SKM-1 treated with dmso at 0.1 percent for 144 hours (cell line): ENCODE measurements around the gene CPSF7.
"Not testable (repeated sequence)": the region's sequence is repeated elsewhere in the genome, so short reads cannot be mapped to it uniquely, and the experiment has no call there.

Experiments used
- DNase-seq: peaks from one replicate; lab custom pipeline; 2025; ENCODE audit not compliant: unreplicated experiment; lab: John Stamatoyannopoulos, UW

Gene CPSF7

DNA sequence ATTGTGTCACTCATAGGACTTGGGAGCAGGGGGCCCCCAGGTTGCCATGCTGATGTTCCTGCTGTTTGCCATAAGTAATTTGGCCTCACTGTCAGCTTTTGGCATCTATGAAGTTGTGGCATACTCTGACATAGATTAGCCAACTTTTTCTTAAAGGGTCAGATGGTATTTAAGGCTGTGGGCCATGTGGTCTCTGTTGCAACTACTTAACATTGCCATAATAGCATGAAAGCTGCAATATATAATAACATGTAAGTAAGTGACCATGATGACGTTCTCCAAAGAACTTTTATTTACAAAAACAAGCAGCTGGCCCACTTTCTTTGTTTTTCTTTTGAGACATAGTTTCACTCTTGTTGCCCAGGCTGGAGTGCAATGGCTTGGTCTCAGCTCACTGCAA, 39.6 kb downstream of the CPSF7 start:
- no peak for DNase-seq

- no peak for DNase-seq
Measured at GRCh38 chr11:61384271-61385242, 45.2 kb downstream of the CPSF7 start.

GRCh38 chr11:61383859-61384258, 45.9 kb downstream of the CPSF7 start:
- DNase-seq = not testable (repeated sequence)

DNA sequence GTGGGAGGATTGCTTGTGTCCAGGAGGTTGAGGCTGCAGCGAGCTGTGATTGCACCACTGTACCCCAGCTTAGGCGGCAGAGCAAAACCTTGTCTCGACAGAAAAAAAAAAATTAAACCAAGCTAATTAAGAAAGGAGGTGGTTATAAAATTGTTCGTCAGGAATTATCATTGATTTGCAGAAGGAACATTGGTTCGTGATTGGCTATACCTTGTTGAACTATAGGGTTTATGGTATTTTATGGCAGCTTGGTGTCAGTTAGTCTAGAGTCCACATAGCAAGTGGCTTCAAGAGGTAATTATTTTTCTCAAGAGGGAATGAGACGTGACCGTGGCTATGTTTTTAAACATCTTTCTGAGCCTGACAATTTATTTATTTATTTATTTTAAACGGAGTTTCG, 48.9 kb downstream of the CPSF7 start:
- DNase-seq = no peak

- DNase-seq = peak; percentile 95
Measured at GRCh38 chr11:61378713-61379313, 51.0 kb downstream of the CPSF7 start.

DNA sequence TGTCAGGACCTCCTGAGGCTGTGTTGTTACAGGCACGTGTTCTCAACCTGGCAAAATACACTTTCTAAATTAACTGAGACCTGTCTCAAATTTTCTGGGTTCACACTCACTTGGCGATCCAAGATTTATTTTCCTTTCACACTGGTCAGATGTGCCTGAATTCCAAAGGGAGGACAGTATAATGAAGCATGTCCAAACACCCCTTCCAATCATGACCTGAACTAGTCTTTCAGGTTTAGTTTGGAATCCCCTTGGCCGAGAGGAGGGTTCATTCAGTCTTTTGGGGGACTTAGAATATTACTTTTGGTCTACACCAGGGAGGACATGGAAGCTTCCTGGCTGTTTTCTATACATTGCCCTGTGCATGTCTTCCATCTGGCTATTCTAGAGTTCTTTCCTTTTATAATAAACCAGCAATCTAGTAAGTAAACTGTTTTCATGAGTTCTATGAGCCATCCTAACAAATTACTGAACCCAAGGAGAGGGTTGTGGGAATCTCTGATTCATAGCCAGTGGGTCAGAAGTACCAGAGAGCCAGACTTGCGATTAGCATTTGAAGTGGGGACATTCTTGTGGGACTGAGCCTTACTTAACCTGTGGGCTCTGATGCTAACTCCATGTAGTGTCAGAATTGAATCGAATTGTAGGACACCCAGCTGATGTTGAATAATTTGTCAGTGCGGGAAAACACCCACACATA, 52.2 kb downstream of the CPSF7 start:
- no peak for DNase-seq

- DNase-seq = no peak
Measured at GRCh38 chr11:61375761-61376108, 54.0 kb downstream of the CPSF7 start.

DNA sequence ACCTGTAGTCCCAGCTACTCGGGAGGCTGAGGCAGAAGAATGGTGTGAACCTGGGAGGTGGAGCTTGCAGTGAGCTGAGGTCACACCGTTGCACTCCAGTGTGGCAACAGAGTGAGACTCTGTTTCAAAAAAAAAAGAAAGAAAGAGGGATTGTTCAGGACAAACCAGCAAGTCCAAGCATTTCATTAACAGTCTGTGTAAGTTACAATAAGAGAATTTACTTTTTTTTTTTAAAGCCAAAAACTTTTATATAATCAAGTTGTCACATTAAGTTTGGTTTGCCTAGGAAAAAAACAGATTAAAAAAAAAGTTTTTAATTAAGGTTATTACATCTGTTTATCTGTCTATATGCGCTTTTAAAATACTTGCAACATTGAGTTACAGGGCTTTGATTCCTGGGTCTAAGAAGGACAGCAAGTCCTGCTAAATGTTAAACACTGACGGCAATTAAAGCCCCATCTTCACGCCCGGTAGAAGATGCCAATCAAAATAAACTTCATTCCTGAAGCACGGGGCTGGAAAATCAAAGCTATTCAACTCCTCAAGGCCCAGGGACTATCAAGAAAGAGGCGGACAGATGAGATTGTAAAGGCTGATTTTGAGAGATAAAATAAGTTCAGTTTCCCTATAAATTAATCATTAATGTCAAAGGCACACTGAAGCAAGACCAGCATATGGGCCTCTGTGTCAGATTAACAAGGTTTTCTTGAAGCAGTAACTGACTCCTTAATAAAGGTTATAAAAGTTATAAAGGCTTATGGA, 56.9 kb downstream of the CPSF7 start:
- no peak for DNase-seq

DNA sequence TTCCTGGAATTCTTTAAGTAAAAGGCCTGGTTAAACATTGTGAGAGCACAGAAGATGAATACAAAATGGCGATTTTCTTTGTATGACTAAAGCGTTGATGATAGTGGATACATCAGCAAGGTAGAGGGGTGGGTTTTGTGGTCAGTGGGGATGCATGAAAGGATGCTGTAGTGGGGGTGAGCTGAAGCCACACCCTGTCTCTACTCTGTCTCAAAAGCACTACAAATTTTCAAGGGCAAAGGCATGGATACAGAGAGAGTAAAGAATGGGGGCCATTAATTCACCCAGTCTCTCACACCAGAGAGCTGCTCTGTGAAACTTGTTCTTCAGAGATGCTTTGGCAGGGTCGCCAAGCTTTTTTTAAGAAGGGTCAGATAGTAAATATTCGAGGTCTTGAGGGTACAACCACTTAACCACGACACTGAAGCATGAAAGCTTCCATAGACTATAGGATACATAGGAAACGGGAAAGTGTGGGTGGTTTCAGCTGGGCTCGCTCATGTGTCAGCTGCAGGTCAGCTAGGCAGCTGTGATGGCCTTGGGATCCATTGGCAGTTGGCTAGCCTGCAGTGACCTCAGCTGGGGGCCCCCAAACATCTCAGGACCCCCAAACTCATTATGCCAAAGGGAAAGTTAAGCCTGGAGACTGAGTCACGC, 59.3 kb downstream of the CPSF7 start:
- DNase-seq = no peak

GRCh38 chr11:61369372-61370348, 60.1 kb downstream of the CPSF7 start:
- DNase-seq = no peak

- no peak for DNase-seq
Measured at GRCh38 chr11:61368646-61369045, 61.1 kb downstream of the CPSF7 start.

DNA sequence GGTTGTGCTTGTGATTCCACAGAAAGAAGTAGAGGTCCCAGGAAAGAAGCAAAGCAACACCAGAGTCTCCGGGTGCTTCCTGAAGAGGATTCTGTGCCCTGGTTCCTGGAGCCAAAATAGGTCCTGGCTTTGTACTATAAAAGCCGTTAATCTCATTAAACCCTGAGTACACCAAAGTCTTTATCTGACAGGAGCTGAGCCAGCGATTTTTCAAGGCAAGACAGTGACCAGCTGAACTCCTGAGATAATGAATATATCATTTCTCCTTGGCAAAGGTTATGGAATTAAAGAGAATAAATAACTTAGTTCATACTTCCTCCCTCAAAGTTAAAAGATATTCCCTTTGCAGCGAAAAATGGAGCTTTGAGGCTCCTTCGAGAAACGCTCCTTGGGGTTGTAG, 62.4 kb downstream of the CPSF7 start:
- no peak for DNase-seq

GRCh38 chr11:61364012-61364675, 65.6 kb downstream of the CPSF7 start:
- DNase-seq = no peak

- DNase-seq = no peak
Measured at GRCh38 chr11:61362542-61362875, 67.3 kb downstream of the CPSF7 start.

DNA sequence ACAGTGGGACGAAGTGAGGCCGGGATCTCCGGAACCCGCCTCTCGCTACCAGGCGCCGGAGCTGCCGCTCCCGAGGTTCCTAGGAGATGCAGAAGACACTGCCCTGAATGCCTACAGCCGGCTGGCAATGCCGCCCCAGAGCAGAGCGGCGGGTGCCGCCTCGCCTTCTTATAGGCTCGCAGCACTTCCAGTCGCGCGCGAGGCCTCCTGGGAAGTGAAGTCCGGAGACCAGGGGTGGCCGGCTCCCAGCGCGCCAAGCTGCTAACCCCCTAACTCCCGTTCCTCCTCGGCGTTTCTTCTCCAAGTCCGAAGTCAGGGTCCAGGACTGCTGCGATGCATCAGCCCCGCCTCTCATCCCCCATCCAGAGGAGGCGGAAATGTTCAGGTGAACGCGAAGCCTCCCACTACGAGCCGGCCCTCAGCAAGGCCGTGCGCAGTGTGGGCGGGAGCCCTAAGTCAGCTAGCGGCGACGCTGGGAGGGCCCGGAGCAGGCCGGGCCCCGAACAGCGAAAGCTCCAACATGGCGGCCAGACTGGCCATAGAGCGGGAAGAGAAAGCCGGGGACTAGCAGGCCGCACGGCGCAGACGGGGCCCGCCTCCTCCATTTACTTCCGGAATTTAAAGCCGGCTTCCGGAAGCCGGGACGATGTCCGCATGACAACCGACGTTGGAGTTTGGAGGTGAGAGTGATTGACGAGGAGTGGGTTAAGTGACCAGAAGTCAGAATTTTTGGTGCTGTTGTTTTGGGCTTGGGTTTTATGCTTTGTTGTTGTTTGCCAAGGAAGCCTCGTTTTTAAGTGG, 67.8 kb downstream of the CPSF7 start, which contains the start of the genes CYB561A3 and TMEM138:
Gene CYB561A3, minus strand, starts transcription at position 142 of the 801 bp plus-strand sequence. CDS start 5,169 bp downstream, outside the sequence.
Gene TMEM138, plus strand, starts transcription at position 634 of the 801 bp plus-strand sequence. CDS start 2,017 bp downstream, outside the sequence.
- DNase-seq = peak; percentile 95

GRCh38 chr11:61361237-61361740, 68.5 kb downstream of the CPSF7 start:
- no peak for DNase-seq

- DNase-seq = no peak
Measured at GRCh38 chr11:61359516-61359915, 70.3 kb downstream of the CPSF7 start.

- no peak for DNase-seq
Measured at GRCh38 chr11:61358566-61358965, 71.2 kb downstream of the CPSF7 start.
